Lung microvascular endothelial cell (primary cell): ENCODE measurements around the gene PTPRB. TPM values are rescaled to one million over a fixed set of nuclear protein-coding genes. Genes with fewer than 3 reads are reported as not detected.

Experiments used
- DNase-seq, 2 donors: peaks; one replicate each; pipeline versions ENCODE4 v3.0.0 to v3.0.0-alpha.2; 2010; ENCODE audit warnings: low read depth in 2 of 2
- total RNA-seq: library from RNA; depleted of rRNA; stranded (reverse); fragments of >200 nt; gene quantifications from 2 replicates; pipeline ENCODE4 v1.2.1, GENCODE V29; 2014

The PTPRB gene
- total RNA-seq, 1 donor from 2014 or later, result 112 TPM

DNA sequence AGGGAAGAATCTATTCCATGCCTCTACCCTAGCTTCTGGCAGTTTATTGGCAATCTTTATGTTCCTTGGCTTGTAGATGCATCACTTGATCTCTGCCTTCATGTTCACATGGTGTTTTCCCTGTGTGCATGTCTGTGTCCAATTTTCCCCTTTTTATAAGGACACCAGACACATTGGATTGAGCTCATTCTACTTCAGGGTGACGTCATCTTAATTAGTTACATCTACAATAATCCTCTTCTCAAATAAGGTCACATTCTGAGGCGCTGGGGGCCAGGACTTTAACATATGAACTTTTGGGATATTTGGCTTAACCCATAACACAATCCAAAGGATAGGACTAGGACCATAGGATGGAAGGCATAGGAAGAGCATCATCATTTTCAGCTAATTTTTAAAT is 169.8 kb downstream of the PTPRB start:
- DNase-seq, result no peak

DNA sequence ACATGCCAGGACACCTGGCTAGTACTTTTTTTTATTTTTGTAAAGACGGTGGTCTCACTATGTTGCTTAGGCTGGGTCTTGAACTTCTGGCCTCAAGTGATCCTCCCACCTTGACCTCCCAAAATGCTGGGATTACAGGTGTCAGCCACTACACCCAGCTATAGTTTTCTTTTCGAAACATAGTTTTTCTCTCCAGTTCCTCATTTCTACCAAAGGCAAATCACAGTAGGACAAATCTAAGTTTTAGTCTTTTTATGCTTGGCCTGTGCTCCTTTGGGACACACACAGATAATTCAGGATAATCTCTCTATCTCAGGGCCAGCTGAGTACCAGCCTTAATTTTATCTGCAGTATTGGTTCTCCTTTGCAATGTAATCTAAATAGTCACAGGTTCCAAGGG is 170.5 kb downstream of the PTPRB start:
- DNase-seq, result no peak
